ENCODE measurements around the gene SBNO1.
"Not testable (repeated sequence)": the region's sequence is repeated elsewhere in the genome, so short reads cannot be mapped to it uniquely, and the experiment has no call there.

The SBNO1 gene

DNA sequence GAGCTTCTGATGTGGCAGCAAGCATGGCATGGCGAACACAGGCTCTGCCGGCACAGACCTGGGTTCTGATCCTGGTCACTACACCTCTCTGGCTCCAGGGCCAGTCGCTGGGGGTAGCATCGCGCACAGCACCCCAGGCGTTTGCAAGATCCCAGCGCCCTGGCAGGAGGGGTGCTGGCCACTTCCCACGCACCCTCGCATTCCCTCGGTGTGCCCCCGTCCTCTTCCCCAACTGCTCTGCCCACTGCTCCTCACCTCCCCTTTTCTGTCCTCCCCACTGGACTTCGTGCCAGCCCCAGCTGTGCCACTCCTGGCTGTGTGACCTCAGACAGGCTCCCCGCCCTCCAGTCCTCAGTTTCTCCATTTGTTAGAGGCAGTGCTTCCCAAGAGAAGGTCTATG is 95.8 kb downstream of the SBNO1 start:
- DNase-seq: no peak

DNA sequence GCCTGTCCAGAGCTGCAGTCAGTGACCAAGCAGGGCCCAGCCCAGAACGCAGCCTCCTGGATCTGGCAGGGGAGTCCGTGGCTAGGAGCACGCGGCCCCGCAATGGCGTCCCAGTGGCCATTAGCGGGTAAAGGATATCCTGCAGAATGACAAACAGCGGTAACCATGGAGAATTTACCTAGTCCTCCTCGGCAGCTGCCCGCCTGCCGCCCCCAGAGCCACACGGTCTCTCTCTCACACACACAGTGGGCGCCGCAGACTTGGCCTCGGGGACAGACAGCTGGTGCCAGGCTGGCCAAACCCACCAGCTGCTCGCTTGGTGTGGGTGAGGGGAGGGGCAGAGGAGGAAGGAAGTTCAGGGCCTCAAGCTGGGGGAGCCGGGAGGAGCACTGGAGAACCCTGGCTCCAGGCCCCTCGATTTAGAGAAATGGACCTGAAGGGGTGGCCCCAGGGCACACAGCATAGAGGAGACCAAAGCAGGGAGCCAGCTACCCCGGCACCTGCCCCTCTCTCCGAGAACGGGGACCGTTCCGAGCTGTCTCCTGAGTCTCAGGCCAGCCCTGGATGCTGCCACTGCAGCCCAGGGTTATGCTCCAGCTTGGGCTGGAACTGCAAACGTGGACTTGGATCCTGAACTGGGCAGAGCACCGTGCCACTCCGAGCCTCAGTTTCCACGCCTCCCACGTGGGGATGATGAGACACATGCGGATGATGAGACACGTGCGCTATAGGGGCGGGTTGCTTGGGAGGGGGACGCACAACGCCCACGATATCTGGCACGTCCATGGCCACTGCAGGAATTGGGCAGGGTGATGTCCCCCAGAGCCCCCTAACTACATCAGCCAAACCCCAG is 96.4 kb downstream of the SBNO1 start:
- no peak for DNase-seq

DNA sequence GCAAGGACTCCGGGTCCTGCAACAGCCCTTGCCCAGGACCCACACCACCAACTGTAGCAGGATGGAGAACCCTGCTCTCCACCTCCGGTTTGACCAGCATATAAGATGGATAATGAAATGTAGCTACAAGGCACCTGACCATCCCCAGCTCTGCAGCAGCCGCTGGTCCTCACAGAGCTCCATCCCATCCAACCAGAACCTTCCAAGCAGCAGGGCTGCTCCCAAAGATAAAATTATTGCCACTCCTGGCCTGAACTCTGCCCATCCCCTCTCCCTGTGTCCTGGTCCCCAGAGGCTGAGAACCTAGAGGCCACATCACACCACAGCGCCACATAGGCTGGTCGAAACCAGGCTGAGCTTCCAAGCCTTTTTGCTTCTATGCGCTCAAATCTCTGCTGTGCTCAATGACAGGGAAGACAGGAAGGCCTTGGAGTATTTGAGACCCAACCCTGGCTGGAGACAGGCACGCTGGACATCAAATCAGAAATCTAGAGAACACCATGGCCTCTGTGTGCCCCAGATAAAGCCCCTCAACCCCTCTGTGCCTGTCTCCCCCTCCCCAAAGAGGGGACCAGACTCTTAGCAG is 97.2 kb downstream of the SBNO1 start:
- no peak for DNase-seq

GRCh38 chr12:123266679-123267277 is 97.9 kb downstream of the SBNO1 start:
- DNase-seq: no peak

GRCh38 chr12:123265851-123266678 is 98.6 kb downstream of the SBNO1 start:
- DNase-seq: no peak

DNA sequence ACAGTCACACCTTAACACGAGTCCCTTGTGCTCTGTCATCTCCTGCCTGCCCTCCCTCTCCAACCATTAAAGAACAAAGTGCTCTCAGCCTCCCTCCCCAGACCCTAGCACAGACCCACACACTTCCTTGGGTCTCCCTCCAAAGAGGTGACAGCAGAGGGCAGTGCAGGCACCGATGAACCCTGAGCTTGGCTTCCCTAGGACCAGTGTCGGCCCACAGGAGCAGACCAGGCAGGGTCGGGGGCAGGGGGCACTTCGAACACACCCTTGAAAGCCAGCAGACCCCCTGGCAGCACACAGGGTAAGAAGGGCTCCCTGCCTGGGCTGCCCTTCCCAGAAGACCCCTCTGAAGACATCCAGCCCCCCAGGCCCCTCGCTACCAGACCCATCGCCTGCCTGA is 100.0 kb downstream of the SBNO1 start:
- DNase-seq: no peak

DNA sequence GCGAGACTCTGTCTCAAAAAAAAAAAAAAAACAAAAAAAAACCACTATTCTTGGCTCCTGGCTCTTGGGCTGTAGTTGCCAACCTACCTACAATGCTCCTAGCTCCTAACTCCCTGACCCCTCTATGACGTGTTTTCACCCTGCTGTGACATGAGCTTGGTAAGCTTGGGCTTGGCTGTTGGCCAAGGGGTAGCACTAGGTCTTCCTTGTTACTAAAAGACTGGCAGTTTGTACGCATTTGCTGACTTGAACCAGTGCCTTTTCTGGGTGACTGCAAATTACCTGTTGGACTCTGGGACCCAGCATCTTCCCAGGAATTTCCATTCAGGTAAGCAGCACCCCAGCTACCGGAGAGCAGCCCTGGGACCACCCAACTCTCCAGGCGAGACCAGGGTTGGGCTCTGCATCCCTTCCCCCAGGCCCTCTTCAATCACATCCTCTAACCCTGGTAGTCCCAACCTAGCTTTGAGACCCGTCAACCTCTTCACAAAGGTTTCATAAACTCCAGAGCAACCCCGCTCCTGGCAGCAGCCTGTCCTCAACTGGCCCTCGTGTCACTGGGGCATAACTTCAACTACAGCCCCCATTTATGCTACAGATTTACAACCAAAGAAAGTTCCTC is 101.3 kb downstream of the SBNO1 start:
- DNase-seq: no peak

DNA sequence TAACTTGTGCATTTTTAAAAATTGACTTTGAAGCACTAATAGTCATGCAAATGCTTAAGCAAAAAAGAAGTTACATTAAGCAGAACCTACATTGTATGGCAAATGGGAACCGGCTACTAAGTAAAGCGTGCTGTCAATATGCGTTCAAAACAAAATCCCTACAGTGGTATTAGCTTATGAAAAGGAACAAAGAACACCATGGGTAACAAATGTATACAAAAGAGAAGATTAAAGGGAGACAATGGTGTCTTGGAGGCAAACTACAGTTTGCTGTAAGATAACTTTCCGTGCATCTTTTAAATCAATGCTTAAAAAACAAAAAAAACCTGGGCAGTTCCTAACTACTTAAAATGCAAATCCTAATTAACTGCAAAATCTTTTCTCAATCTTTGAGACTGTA is 103.5 kb downstream of the SBNO1 start:
- DNase-seq: no peak

DNA sequence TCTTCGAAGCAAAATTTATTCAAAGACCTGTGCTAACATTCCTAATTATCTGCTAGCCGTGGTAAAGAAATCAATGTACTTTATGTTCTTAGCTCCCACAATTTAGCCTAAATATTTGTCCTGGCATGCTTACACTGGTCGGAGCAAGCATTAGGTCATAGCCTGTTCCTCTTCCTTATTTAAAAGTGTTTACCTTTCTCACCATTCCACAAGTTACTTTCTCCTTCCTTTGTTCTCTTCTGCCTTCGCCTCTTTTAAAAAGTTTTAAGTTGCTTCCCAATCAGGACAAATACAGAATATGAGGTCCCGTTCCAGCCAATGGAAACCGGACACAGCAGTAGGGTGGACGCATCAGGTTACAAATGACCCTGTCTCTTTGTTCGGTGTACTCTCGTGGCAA is 104.6 kb downstream of the SBNO1 start:
- DNase-seq: no peak

- DNase-seq: no peak
These were observed 106.1 kb downstream of the SBNO1 start for GRCh38 chr12:123258593-123258992.

DNA sequence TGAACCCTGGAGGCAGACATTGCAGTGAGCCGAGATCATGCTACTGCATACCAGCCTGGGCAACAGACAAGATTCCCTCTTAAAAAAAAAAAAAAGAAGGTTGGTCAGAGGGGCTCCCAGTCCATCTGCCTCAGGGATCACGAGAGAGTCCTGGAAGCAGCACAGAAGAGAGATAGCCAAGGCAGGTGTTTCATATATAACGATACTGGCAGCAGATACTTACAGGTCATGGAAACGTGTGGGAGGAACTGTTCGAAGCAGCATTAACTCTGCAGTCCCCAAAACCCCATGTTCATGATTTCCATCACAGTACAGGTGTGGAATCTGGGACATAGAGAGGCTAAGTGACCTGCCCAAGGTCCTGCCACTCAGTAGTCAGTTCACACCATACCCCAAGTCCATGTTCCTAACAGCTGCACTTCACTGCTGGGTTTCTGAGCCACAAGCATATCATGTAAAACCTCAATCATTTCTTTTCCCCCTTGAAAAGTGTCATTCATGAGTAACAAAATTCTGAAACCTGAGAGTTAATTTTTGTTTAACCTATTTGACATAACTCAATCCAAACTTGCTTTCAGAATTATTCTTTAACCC is 109.7 kb downstream of the SBNO1 start:
- no peak for DNase-seq

GRCh38 chr12:123253641-123254459 is 110.8 kb downstream of the SBNO1 start:
- DNase-seq: no peak

DNA sequence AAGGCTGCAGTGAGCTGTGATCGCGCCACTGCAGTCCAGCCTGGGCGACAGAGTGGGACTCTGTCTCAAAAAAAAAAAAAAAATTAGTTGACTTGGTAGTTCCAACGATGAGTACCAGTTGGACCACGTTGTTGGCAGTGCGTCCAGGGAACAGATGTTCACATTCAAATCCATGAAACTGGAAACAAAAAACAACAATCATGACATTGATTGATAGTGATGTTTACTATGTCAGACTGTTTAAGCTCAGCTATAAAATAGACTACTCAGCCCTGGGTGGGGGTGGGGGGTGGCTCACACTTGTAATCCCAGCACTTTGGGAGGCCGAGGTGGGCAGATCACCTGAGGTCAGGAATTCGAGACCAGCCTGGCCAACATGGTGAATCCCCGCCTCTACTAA is 112.3 kb downstream of the SBNO1 start:
- DNase-seq: not testable (repeated sequence)

DNA sequence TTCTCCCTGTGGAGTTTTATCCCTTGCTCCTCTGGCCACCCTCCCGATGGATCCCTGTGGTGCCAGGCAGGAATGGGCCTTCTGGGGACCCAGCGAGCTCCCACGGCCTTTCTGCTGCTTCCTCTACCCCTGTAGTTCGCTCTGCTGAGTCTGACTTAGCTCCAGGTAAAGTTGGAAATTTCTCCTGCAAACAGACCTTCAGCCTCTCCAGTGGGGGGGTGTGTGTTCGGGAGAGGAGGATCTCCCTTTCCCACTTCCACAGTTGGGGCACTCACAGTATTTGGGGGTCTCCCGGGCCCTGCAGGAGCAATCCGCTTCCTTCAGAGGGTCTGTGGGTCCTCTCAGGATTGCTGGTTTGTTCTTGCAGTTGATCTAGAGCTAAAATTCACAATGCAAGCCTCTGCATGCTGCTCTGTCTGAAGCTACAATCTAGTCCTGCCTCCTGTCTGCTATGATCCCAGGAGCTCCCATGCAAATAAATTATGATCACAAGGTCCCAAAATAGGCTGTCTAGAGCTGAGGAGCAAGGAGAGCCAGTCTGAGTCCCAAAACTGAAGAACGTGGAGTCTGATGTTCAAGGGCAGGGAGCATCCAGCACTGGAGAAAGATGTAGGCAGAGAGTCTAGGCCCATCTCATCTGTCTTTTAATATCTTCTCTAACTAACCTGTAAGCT is 113.1 kb downstream of the SBNO1 start:
- no peak for DNase-seq

- DNase-seq: no peak
These were observed 113.9 kb downstream of the SBNO1 start for GRCh38 chr12:123250471-123251383.

GRCh38 chr12:123248996-123249741 is 115.5 kb downstream of the SBNO1 start:
- DNase-seq: not testable (repeated sequence)

DNA sequence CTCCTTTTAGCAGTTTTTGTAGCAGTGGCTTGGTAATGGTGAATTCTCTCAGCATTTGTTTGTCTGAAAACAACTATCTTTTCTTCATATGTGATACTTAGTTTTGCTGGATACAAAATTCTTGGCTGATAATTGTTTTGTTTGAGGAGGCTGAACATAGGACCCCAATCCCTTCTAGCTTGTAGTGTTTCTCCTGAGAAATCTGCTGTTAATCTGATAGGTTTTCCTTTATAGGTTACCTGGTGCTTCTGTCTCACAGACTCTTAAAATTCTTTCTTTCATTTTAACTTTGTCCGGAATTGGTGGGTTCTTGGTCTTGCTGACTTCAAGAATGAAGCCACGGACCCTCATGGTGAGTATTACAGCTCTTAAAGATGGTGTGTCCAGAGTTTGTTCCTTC is 116.5 kb downstream of the SBNO1 start:
- DNase-seq: not testable (repeated sequence)

DNA sequence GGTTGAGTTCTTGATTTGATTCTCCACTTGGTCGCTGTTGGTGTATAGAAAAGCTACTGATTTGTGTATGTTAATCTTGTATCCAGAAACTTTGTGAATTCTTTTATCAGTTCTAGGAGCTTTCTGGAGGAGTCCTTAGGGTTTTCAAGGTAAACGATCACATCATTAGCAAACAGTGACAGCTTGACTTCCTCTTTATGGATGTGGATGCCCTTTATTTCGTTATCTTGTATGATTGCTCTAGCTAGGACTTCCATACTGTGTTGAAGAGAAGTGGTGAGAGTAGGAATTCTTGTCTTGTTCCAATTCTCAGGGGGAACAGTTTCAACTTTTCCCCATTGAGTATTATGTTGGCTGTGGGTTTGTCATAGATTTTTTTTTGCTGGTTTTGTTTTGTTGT is 119.0 kb downstream of the SBNO1 start:
- DNase-seq: no peak

DNA sequence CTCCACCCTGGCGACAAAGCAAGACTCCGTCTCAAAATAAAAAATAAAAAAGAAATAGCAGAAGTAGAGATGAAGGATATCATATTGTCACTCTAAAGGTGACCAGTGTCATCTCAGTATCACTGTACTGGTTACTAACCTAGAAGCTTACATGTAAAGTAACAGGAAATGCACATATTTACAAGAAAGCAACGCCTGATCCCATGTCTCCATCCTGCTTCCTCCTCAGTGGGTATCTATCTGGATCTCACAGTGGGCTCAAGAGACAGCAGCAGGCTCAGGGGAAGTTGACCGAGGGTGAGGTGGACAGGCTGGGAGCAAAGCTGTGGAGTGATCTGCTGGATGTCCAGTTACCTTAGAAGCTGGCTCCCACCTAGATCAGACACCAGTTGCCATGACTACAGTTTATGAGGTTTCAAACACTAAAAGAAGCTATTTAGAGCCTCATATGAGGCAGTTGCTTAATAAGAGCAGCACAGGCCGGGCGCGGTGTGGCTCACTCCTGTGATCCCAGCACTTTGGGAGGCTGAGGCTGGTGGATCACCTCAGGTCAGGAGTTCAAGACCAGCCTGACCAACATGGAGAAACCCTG is 120.9 kb downstream of the SBNO1 start:
- DNase-seq: no peak

All from CD4-positive, alpha-beta T cell treated with Interleukin-4 for 4 hours (primary cell).